Transverse colon (tissue), 4 donors: ENCODE data around the gene RCAN1. TPM values are rescaled to one million over a fixed set of nuclear protein-coding genes. Genes with fewer than 3 reads are reported as not detected.

Experiments used
- DNase-seq: peaks from one replicate; pipeline ENCODE4 v3.0.0-alpha.2; 2019
- H3K27ac ChIP-seq, 4 donors: fragments of 200-600 bp; sonication (generic); 2 replicates each; pipeline ENCODE4 v1.5.1; 2016 to 2018; ENCODE audit warnings: inconsistent platforms in 4 of 4
- H3K27me3 ChIP-seq: fragments of 200-600 bp; sonication (generic); 2 replicates; pipeline ENCODE4 v1.5.1; 2017; ENCODE audit warnings: inconsistent platforms
- H3K36me3 ChIP-seq, 4 donors: fragments of 200-600 bp; sonication (generic); 2 replicates each; pipeline ENCODE4 v1.5.1; 2017 to 2019; ENCODE audit warnings: inconsistent platforms in 4 of 4
- H3K4me1 ChIP-seq, 4 donors: fragments of 200-600 bp; sonication (generic); 2 replicates each; pipeline ENCODE4 v1.5.1; 2017 to 2020; ENCODE audit warnings: inconsistent platforms in 4 of 4
- H3K4me3 ChIP-seq, 4 donors: fragments of 200-600 bp; sonication (generic); 1 replicate in 1 of 4; 2 replicates in 3 of 4; pipeline versions ENCODE4 v1.5.1 to v1.6.1; 2017 to 2019; ENCODE audit warnings: inconsistent platforms in 4 of 4
- H3K9me3 ChIP-seq, 2 donors: fragments of 200-600 bp; sonication (generic); 2 replicates each; pipeline ENCODE4 v1.5.1; 2017 to 2019; ENCODE audit warnings: inconsistent platforms in 2 of 2
- CTCF ChIP-seq, 5 experiments: fragments of 200-600 bp in 3 of 5; fragments of 450-650 bp in 2 of 5; sonication (generic) in 3 of 5; IDR thresholded peaks; 1 replicate in 2 of 5; 2 replicates in 3 of 5; pipeline ENCODE4 v1.5.1; 2016 to 2017; ENCODE audit warnings: antibody characterized with exemption in 5 of 5, inconsistent platforms in 3 of 5, mild to moderate bottlenecking in 2 of 5, moderate library complexity in 1 of 5
- EP300 ChIP-seq: sonication (generic); formaldehyde crosslinking; IDR thresholded peaks from one replicate; pipeline ENCODE4 v1.6.1; 2017; ENCODE audit warnings: antibody characterized with exemption, low read depth
- POLR2A ChIP-seq: fragments of 450-650 bp; IDR thresholded peaks from one replicate; pipeline ENCODE4 v1.6.1; 2016; ENCODE audit warnings: antibody characterized with exemption, mild to moderate bottlenecking, moderate library complexity
- POLR2AphosphoS5 ChIP-seq, 3 donors: sonication (generic); formaldehyde crosslinking; IDR thresholded peaks; one replicate each; pipeline ENCODE4 v1.6.1; 2016; ENCODE audit warnings: antibody characterized with exemption in 3 of 3
- WGBS, 2 donors: methylation state at CpG; one replicate each; pipeline ENCODE4 v1.1.5; 2018; ENCODE audit warnings: low coverage in 1 of 2; 5-methylcytosine and 5-hydroxymethylcytosine counted together
- in situ Hi-C, 4 donors: fragments of 200-750 bp; cut with MboI; loops; one replicate each; pipeline versions ENCODE4 v1.15.0 to v1.15.1; 2017; ENCODE audit warnings: low sequenced_read_pairs in 3 of 4, low pct_ligation_motif_present in 1 of 4, low pct_unique_long_range_greater_than_20kb in 1 of 4
- intact Hi-C: fragments of 100-400 bp; cut with DNase I; formaldehyde crosslinking; loops from one replicate; pipeline ENCODE4 v1.15.1; 2023; ENCODE audit warnings: low total_unique reads
- total RNA-seq, 4 donors: library from RNA; depleted of rRNA; stranded (reverse); fragments of >200 nt; gene quantifications; one replicate each; pipeline ENCODE4 v1.1.0, GENCODE V29; 2016

The RCAN1 gene
- total RNA-seq, 4 donors from 2014 or later: 39.5 to 68.8 (median 57.8) TPM

GRCh38 chr21:34530261-34530660 lies 84.7 kb downstream of the RCAN1 start:
- Histone ChIP-seq H3K9me3 (no peaks in the 10 kb centered on the region), H3K27me3 (no peaks in the 10 kb centered on the region), H3K27ac (peak overlapping the region in 1 of 4 donors; percentile 38), H3K36me3 (no peaks in the 10 kb centered on the region), H3K4me3 (no peak overlapping the region), H3K4me1 (peaks cover 8 to 30% (median 17%) of the 10 kb centered on the region in 4 donors)
- in situ Hi-C loops (no loop called here), intact Hi-C loops (no loop called here)
- no peak for TF ChIP-seq CTCF (IDR thresholded peaks at IDR 0.05)
- no peak for TF ChIP-seq POLR2AphosphoS5 (IDR thresholded peaks at IDR 0.05)
- TF ChIP-seq POLR2A: no peak
- TF ChIP-seq EP300: no peak
- DNase-seq: no peak

GRCh38 chr21:34528131-34528561 lies 86.8 kb downstream of the RCAN1 start:
- WGBS, 2 donors: 60 to 64% methylated on average over 3 of the region's 3 CpGs
- Histone ChIP-seq H3K36me3 (no peaks in the 10 kb centered on the region), H3K4me1 (peaks cover 15 to 49% (median 36%) of the 10 kb centered on the region in 4 donors), H3K27ac (peak overlapping the region; percentile 89 to 97 (median 94)), H3K4me3 (no peak overlapping the region), H3K27me3 (no peaks in the 10 kb centered on the region), H3K9me3 (no peaks in the 10 kb centered on the region)
- TF ChIP-seq POLR2A (no peak), EP300 (no peak), POLR2AphosphoS5 (IDR thresholded peaks at IDR 0.05) (no peak), CTCF (IDR thresholded peaks at IDR 0.05) (no peak)
- in situ Hi-C loops: no loop called here
- intact Hi-C loops: loop anchor here (5.0 kb wide), 1 partner anchor 69 kb away; no protein-coding TSS in a partner anchor
- DNase-seq: no peak

GRCh38 chr21:34526618-34527290 lies 88.2 kb downstream of the RCAN1 start:
- Histone ChIP-seq H3K27ac (peak overlapping the region; percentile 89 to 97 (median 94)), H3K27me3 (no peaks in the 10 kb centered on the region), H3K36me3 (no peaks in the 10 kb centered on the region), H3K4me1 (peaks cover 20 to 63% (median 50%) of the 10 kb centered on the region in 4 donors), H3K9me3 (no peaks in the 10 kb centered on the region), H3K4me3 (peak overlapping the region; percentile 15 to 55 (median 30))
- DNase-seq: peak; percentile 76
- intact Hi-C loops: loop anchor here (5.0 kb wide), 1 partner anchor 71 kb away; no protein-coding TSS in a partner anchor
- in situ Hi-C loops: no loop called here
- WGBS, 2 donors: 6 to 7% methylated on average over 3 to 10 of the region's 10 CpGs
- TF ChIP-seq EP300 (peak; percentile 77), CTCF (IDR thresholded peaks at IDR 0.05) (no peak), POLR2A (peak; percentile 88), POLR2AphosphoS5 (IDR thresholded peaks at IDR 0.05) (peak; percentile 89 to 95 (median 93))

- Histone ChIP-seq H3K4me3 (peak overlapping the region; percentile 15 to 55 (median 30)), H3K36me3 (no peaks in the 10 kb centered on the region), H3K27ac (peak overlapping the region; percentile 89 to 97 (median 94)), H3K27me3 (no peaks in the 10 kb centered on the region), H3K4me1 (peaks cover 20 to 66% (median 51%) of the 10 kb centered on the region in 4 donors), H3K9me3 (no peaks in the 10 kb centered on the region)
- 39 to 51% methylated on average over 4 to 5 of the region's 5 CpGs for WGBS, 2 donors
- DNase-seq: no peak
- intact Hi-C loops (loop anchor here (5.0 kb wide), 1 partner anchor 71 kb away; no protein-coding TSS in a partner anchor), in situ Hi-C loops (no loop called here)
- TF ChIP-seq CTCF (IDR thresholded peaks at IDR 0.05) (no peak), POLR2A (no peak), POLR2AphosphoS5 (IDR thresholded peaks at IDR 0.05) (no peak), EP300 (no peak)
Measured at GRCh38 chr21:34526241-34526617, 88.7 kb downstream of the RCAN1 start.
